ENCODE measurements around the gene UVRAG. TPM values are rescaled to one million over a fixed set of nuclear protein-coding genes. Genes with fewer than 3 reads are reported as not detected.

UVRAG gene
- polyA plus RNA-seq, 1 donor (not counting 4 experiments of a cell fraction or from before 2014, with no cell fraction given): 11.9 TPM

GRCh38 chr11:76160856-76161255 lies 345.8 kb downstream of the UVRAG start:
- TF ChIP-seq EZH2 (IDR thresholded peaks at IDR 0.05; ENCODE audit: low read length) (no peak), CTCF (optimal IDR thresholded peaks at IDR 0.05 in 1 of 3, IDR thresholded peaks at IDR 0.05 in 1 of 3, conservative IDR thresholded peaks at IDR 0.05 in 1 of 3; ENCODE audit: extremely low read depth in 1 of 3, insufficient read depth in 2 of 3, low read length in 3 of 3) (no peak)

GRCh38 chr11:76161261-76161961 lies 346.4 kb downstream of the UVRAG start:
- H3K36me3 ChIP-seq (ENCODE audit: control insufficient read depth in 2 of 2, extremely low read depth in 1 of 2, insufficient read depth in 2 of 2, low read length in 2 of 2): no peaks in the 10 kb centered on the region
- dilution Hi-C loops (cut with MboI; ENCODE audit: extremely low pct_ligation_motif_present, low sequenced_read_pairs): no loop called here
- DNase-seq (ENCODE audit: low read depth, low spot score) (no peak), FAIRE-seq (no peak)
- no peaks in the 10 kb centered on the region for H3K9me1 ChIP-seq (ENCODE audit: control insufficient read depth, extremely low read depth, insufficient read depth, low read length)
- no peaks in the 10 kb centered on the region for H3K9me3 ChIP-seq (ENCODE audit: control insufficient read depth, low read depth, low read length)
- H3K4me3 ChIP-seq (ENCODE audit: control insufficient read depth in 2 of 3, extremely low read depth in 1 of 3, insufficient read depth in 2 of 3, low read depth in 1 of 3, low read length in 3 of 3): no peak overlapping the region
- H3K79me2 ChIP-seq (ENCODE audit: control insufficient read depth, insufficient read depth, low read length): no peaks in the 10 kb centered on the region
- no peaks in the 10 kb centered on the region for H4K20me1 ChIP-seq (ENCODE audit: control insufficient read depth, extremely low read depth, insufficient read depth, low read length)
- H3K27ac ChIP-seq (ENCODE audit: control insufficient read depth, insufficient read depth, low read length): no peak overlapping the region
- peaks cover 16% of the 10 kb centered on the region for H3K27me3 ChIP-seq (ENCODE audit: control insufficient read depth, extremely low read depth, insufficient read depth, low read length)
- H2AFZ ChIP-seq (ENCODE audit: control insufficient read depth, low read length): no peak overlapping the region
- H3K9ac ChIP-seq (ENCODE audit: control insufficient read depth, extremely low read depth, insufficient read depth, low read length): no peak overlapping the region
- H3K4me1 ChIP-seq (ENCODE audit: control insufficient read depth, extremely low read depth, insufficient read depth, low read length): no peaks in the 10 kb centered on the region
- H3K4me2 ChIP-seq (ENCODE audit: control insufficient read depth, extremely low read depth, insufficient read depth, low read depth, low read length): no peak overlapping the region
- TF ChIP-seq EZH2 (IDR thresholded peaks at IDR 0.05; ENCODE audit: low read length) (no peak), CTCF (optimal IDR thresholded peaks at IDR 0.05 in 1 of 3, IDR thresholded peaks at IDR 0.05 in 1 of 3, conservative IDR thresholded peaks at IDR 0.05 in 1 of 3; ENCODE audit: extremely low read depth in 1 of 3, insufficient read depth in 2 of 3, low read length in 3 of 3) (no peak)

More at GRCh38 chr11:76160856-76161255, 345.8 kb downstream of the UVRAG start:
- no peak for FAIRE-seq
- Histone ChIP-seq H3K27ac (ENCODE audit: control insufficient read depth, insufficient read depth, low read length) (no peak overlapping the region), H3K9me3 (ENCODE audit: control insufficient read depth, low read depth, low read length) (no peaks in the 10 kb centered on the region), H3K4me2 (ENCODE audit: control insufficient read depth, extremely low read depth, insufficient read depth, low read depth, low read length) (no peak overlapping the region), H3K79me2 (ENCODE audit: control insufficient read depth, insufficient read depth, low read length) (no peaks in the 10 kb centered on the region), H3K9me1 (ENCODE audit: control insufficient read depth, extremely low read depth, insufficient read depth, low read length) (no peaks in the 10 kb centered on the region), H3K4me3 (ENCODE audit: control insufficient read depth in 2 of 3, extremely low read depth in 1 of 3, insufficient read depth in 2 of 3, low read depth in 1 of 3, low read length in 3 of 3) (no peak overlapping the region), H3K27me3 (ENCODE audit: control insufficient read depth, extremely low read depth, insufficient read depth, low read length) (peaks cover 16% of the 10 kb centered on the region), H4K20me1 (ENCODE audit: control insufficient read depth, extremely low read depth, insufficient read depth, low read length) (no peaks in the 10 kb centered on the region), H3K9ac (ENCODE audit: control insufficient read depth, extremely low read depth, insufficient read depth, low read length) (no peak overlapping the region), H3K4me1 (ENCODE audit: control insufficient read depth, extremely low read depth, insufficient read depth, low read length) (no peaks in the 10 kb centered on the region), H3K36me3 (ENCODE audit: control insufficient read depth in 2 of 2, extremely low read depth in 1 of 2, insufficient read depth in 2 of 2, low read length in 2 of 2) (no peaks in the 10 kb centered on the region), H2AFZ (ENCODE audit: control insufficient read depth, low read length) (no peak overlapping the region)
- no peak for DNase-seq (ENCODE audit: low read depth, low spot score)
- dilution Hi-C loops (cut with MboI; ENCODE audit: extremely low pct_ligation_motif_present, low sequenced_read_pairs): no loop called here
